GM18907 (cell line): ENCODE results near the gene C12orf42.

Experiments
- ATAC-seq: cut with Tn5 transposase; IDR thresholded peaks from one replicate; pipeline ENCODE4 v1.9.1; 2021; ENCODE audit warnings: mild to moderate bottlenecking, moderate library complexity; ENCODE audit not compliant: unreplicated experiment

C12orf42 gene

GRCh38 chr12:103350116-103350515 lies 145.7 kb downstream of the C12orf42 start:
- no peak for ATAC-seq

- ATAC-seq, result no peak
These were observed 146.8 kb downstream of the C12orf42 start for GRCh38 chr12:103348935-103349334.

- no peak for ATAC-seq
These were observed 158.8 kb downstream of the C12orf42 start for GRCh38 chr12:103336940-103337339.

GRCh38 chr12:103334466-103334865 lies 161.3 kb downstream of the C12orf42 start:
- no peak for ATAC-seq

DNA sequence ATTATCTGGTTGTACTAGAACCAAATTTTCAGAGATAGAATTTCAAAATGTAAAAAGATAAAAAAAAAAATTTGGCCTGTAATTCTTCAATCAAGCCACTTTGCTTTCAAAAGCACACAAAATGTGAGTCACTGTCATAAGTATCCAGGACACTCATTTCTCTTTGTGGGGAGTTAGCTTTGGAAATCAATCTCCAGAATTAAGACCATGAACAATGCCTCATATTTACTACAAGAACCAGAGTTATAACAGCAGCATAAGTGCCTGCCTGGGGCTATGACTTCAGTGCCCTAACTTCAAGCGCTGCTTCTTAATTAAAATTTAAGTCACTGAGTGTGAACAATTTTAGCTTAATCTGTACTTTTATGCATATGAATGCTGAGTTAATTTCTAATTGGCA lies 162.1 kb downstream of the C12orf42 start:
- ATAC-seq, result no peak

DNA sequence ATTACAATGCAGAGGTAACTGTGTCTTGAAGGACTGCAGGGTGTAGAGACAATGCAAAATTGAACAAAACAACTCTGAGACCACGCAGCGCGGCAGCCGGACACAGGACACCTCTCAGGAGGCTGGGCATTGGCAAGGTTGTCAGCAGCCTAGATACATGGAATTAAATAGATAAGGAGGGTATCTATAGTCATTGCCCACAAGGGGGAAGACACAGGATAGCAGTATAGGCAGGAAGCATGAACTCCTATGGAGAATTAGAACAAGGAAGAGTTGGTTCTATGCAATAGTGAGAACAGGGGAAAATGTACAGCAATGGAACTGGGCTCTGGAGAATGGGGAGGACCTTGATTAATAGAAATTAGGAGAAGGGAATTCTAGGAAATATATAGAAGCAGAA lies 164.1 kb downstream of the C12orf42 start:
- no peak for ATAC-seq

- no peak for ATAC-seq
These were observed 165.1 kb downstream of the C12orf42 start for GRCh38 chr12:103330672-103331071.

GRCh38 chr12:103327676-103328075 lies 168.1 kb downstream of the C12orf42 start:
- ATAC-seq, result no peak

GRCh38 chr12:103326190-103326589 lies 169.6 kb downstream of the C12orf42 start:
- no peak for ATAC-seq

GRCh38 chr12:103318566-103318965 lies 177.2 kb downstream of the C12orf42 start:
- ATAC-seq, result peak; percentile 45

DNA sequence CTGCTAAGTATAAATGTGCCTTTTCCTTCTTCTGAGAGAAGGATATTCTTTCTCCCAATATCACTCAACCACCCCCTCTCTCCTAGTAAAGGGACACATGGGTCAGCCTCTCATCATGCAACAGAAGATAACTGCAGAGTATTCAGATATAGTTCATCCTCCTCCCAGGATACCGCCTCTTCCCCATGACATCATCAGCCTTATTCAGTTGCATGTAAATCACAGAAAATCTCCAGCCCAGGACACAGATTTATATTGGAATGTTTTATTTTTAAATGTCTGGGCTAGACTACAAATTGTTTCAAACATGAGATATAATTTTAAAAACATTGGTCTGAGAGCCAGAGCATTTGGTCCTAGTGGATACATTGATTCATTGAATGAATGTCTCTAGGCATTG lies 178.5 kb downstream of the C12orf42 start:
- no peak for ATAC-seq

DNA sequence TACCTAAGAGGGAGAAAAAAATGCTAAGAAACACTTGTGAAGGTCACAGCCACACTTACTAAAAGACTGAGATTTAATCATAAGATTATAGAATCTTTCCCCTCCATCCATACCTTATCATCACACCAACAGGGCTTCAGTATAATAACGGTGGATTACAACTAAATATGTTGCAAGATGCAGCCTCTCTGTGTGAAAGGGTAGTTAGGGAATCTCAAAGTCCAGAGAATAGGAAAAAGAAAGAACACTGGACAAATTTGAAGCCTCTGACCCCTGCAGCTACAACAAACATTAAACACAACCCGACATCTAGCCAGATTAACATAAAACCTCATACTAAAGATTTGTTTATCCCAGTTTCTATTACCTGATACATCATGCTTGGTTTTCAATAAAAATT lies 181.0 kb downstream of the C12orf42 start:
- no peak for ATAC-seq

DNA sequence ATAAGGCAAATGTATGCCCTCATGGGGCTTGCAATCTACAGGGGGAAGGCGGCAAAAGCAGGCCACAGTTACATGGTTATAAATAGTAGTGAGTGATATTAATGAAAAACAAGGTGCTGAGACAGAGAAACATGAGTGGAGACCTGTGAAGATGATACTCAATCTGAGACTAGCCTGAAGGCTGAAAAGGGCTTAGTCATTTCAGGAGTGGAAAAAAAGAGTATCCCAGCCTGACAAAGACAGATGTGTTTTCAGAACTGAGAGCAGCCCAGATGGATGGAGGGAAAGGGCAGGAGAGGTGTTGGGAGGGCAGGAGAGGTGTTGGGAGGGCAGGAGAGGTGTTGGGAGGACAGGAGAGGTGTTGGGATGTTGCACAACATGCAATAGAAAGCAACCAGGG lies 181.9 kb downstream of the C12orf42 start:
- ATAC-seq, result no peak

- no peak for ATAC-seq
These were observed 182.9 kb downstream of the C12orf42 start for GRCh38 chr12:103312742-103313354.

DNA sequence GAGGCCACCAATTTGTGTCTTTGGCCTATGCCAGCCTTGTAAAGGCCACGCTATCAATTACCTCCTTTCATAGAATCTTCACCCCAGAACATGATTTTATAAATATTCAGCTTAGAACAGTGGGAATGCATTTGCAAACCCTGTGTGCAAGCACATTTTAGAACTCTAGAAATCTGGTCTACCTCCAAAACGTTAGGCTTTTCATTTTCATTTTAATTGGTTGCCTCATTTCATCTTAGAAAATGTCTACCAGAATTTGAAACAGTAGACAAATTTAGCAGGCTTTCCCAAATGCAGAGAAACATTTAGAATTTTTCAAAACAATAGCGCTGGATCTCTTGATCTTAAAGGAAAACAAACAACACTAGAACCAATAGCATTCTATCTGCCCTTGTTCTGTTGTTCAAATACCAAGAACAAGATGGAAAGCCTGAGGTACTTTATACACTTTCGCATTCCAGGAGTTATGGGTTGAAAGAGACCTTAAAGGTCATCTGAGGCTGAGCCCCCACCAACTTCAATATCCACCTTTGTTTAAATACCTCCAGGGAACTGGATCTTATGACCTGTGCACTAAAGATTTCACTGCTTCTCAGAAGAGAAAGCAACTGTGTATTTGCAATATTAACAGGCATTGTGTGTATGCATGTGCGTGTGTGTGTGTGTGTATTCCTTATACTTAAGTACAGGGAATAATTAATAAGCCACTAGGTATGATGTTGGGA lies 185.1 kb downstream of the C12orf42 start:
- ATAC-seq, result no peak

- no peak for ATAC-seq
These were observed 187.4 kb downstream of the C12orf42 start for GRCh38 chr12:103308396-103308795.

DNA sequence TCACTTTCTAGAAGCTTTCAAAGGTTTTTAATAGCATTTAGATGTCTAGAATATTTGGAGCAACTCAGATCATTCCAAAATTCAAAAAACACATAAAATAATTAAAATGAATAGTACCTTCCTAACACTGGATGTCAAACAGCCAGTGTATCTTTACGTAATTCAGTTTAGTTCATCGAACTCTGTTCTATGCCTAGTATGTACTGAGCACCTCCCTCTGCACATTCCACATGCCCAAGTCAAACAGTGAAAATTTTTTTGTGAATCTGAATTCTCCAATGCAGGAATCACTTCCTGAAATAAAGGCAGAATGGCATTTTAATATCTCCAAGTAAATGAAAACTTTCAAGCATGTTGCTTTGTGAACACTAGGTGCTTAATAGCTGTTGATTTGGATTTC lies 192.3 kb downstream of the C12orf42 start:
- no peak for ATAC-seq

GRCh38 chr12:103301642-103302591 lies 193.9 kb downstream of the C12orf42 start:
- ATAC-seq, result no peak

- no peak for ATAC-seq
These were observed 207.8 kb downstream of the C12orf42 start for GRCh38 chr12:103288016-103288415.

DNA sequence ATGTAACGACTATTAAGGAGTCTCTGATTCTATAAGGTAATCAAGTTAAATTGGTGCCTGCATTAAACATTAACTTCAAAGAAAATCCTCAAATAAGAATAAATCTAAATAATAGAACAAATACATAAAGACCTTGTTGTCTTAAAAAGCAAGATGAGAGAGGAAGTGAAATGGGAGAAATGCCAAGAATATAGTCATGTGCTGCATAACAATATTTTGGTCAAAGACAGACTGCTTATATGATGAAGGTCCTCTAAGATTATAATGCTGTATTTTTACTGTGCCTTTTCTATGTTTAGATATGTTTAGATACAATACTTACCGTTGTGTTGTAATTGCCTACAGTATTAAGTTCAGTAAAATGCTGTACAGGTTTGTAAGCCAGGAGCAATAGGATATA lies 213.6 kb downstream of the C12orf42 start:
- no peak for ATAC-seq

GRCh38 chr12:103279444-103279843 lies 216.3 kb downstream of the C12orf42 start:
- peak; percentile 92 for ATAC-seq

- ATAC-seq, result no peak
These were observed 217.4 kb downstream of the C12orf42 start for GRCh38 chr12:103278329-103278728.
